ENCODE data around the gene CAP2.

DNA sequence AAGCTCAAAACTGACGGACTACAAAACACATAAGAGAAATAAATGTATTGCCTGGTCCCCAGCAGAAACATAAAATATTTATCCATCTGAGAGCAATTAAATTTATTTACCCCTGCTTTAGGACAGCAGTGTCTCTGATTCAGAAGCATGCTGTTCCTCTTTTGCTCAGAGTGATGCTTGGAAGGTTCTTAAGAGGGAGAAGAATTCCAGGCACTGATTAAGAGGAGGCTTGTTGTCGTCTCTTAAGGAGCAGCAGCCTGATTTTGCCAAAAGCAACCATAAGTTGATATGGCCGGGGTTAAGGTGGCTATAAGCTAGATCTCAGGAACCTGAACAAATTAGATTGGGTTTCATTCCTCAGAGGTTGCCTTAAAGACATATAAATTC, 25.8 kb downstream of the CAP2 start:
- TF ChIP-seq POLR2A (IDR thresholded peaks at IDR 0.05) = no peak
- TF ChIP-seq, protein P1, sequence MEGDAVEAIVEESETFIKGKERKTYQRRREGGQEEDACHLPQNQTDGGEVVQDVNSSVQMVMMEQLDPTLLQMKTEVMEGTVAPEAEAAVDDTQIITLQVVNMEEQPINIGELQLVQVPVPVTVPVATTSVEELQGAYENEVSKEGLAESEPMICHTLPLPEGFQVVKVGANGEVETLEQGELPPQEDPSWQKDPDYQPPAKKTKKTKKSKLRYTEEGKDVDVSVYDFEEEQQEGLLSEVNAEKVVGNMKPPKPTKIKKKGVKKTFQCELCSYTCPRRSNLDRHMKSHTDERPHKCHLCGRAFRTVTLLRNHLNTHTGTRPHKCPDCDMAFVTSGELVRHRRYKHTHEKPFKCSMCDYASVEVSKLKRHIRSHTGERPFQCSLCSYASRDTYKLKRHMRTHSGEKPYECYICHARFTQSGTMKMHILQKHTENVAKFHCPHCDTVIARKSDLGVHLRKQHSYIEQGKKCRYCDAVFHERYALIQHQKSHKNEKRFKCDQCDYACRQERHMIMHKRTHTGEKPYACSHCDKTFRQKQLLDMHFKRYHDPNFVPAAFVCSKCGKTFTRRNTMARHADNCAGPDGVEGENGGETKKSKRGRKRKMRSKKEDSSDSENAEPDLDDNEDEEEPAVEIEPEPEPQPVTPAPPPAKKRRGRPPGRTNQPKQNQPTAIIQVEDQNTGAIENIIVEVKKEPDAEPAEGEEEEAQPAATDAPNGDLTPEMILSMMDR (IDR thresholded peaks at IDR 0.05) = no peak

Data from thyroid gland (tissue), 4 donors.